ENCODE results near the gene NRXN2.

Gene NRXN2

GRCh38 chr11:64688534-64688982 is 34.4 kb downstream of the NRXN2 start (continued):
- TF ChIP-seq, protein P1, sequence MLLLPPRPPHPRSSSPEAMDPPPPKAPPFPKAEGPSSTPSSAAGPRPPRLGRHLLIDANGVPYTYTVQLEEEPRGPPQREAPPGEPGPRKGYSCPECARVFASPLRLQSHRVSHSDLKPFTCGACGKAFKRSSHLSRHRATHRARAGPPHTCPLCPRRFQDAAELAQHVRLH (tag by site-specific recombination; IDR thresholded peaks at IDR 0.05), result no peak
- TF ChIP-seq HOXC10 (CRISPR knock-in tag; IDR thresholded peaks at IDR 0.05), result no peak
- TF ChIP-seq, protein P2, sequence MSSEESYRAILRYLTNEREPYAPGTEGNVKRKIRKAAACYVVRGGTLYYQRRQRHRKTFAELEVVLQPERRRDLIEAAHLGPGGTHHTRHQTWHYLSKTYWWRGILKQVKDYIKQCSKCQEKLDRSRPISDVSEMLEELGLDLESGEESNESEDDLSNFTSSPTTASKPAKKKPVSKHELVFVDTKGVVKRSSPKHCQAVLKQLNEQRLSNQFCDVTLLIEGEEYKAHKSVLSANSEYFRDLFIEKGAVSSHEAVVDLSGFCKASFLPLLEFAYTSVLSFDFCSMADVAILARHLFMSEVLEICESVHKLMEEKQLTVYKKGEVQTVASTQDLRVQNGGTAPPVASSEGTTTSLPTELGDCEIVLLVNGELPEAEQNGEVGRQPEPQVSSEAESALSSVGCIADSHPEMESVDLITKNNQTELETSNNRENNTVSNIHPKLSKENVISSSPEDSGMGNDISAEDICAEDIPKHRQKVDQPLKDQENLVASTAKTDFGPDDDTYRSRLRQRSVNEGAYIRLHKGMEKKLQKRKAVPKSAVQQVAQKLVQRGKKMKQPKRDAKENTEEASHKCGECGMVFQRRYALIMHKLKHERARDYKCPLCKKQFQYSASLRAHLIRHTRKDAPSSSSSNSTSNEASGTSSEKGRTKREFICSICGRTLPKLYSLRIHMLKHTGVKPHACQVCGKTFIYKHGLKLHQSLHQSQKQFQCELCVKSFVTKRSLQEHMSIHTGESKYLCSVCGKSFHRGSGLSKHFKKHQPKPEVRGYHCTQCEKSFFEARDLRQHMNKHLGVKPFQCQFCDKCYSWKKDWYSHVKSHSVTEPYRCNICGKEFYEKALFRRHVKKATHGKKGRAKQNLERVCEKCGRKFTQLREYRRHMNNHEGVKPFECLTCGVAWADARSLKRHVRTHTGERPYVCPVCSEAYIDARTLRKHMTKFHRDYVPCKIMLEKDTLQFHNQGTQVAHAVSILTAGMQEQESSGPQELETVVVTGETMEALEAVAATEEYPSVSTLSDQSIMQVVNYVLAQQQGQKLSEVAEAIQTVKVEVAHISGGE (tag by site-specific recombination; conservative IDR thresholded peaks at IDR 0.05; ENCODE audit: low read depth), result peak; percentile 54

- H3K4me3 ChIP-seq (ENCODE audit: low read depth, low read length), result no peak overlapping the region
- POLR2A ChIA-PET, result interaction anchor here (0.9 kb wide), 2 partner anchors 15 to 74 kb away, joined by 3 to 4 read pairs; no protein-coding TSS in a partner anchor
These were observed 35.1 kb downstream of the NRXN2 start for GRCh38 chr11:64687643-64688533.

More at GRCh38 chr11:64687643-64688533, 35.1 kb downstream of the NRXN2 start:
- no peaks in the 10 kb centered on the region for H3K9me3 ChIP-seq (ENCODE audit: control insufficient read depth, insufficient read depth, low read depth, low read length)
- H3K4me1 ChIP-seq (ENCODE audit: control insufficient read depth, insufficient read depth, low read length), result no peaks in the 10 kb centered on the region
- H3K27ac ChIP-seq (ENCODE audit: extremely low read depth, low read depth, low read length), result no peak overlapping the region
- H3K36me3 ChIP-seq (ENCODE audit: control insufficient read depth in 2 of 2, insufficient read depth in 1 of 2, low read length in 2 of 2), result no peaks in the 10 kb centered on the region
- CTCF ChIA-PET, result interaction anchor here (0.5 to 2.8 kb wide), 41 partner anchors 9 to 871 kb away, joined by 3 to 53 read pairs (median 6); partner anchors contain the start of genes NRXN2, RASGRP2 and SF1
- TF ChIP-seq TSHZ1 (tag by site-specific recombination; IDR thresholded peaks at IDR 0.05; ENCODE audit: borderline replicate concordance) (no peak), ZNF292 (tag by site-specific recombination; IDR thresholded peaks at IDR 0.05; ENCODE audit: borderline replicate concordance, low read depth) (no peak), ZNF777 (tag by site-specific recombination; IDR thresholded peaks at IDR 0.05; ENCODE audit: borderline replicate concordance) (no peak), ZNF354C (tag by site-specific recombination; IDR thresholded peaks at IDR 0.05; ENCODE audit: borderline replicate concordance, low read depth) (no peak), ZNF324 (tag by site-specific recombination; IDR thresholded peaks at IDR 0.05) (no peak), ZNF350 (tag by site-specific recombination; IDR thresholded peaks at IDR 0.05) (no peak), ZNF132 (tag by site-specific recombination; IDR thresholded peaks at IDR 0.05; ENCODE audit: borderline replicate concordance) (no peak), ZNF521 (tag by site-specific recombination; IDR thresholded peaks at IDR 0.05) (no peak), BCL11B (tag by site-specific recombination; IDR thresholded peaks at IDR 0.05; ENCODE audit: low read depth) (no peak), ZNF24 (tag by site-specific recombination; IDR thresholded peaks at IDR 0.05) (no peak), ZBTB7A (tag by site-specific recombination; IDR thresholded peaks at IDR 0.05; ENCODE audit: low read depth) (no peak), ZXDB (tag by site-specific recombination; IDR thresholded peaks at IDR 0.05) (no peak), ZNF792 (tag by site-specific recombination; IDR thresholded peaks at IDR 0.05) (no peak), ZNF596 (tag by site-specific recombination; IDR thresholded peaks at IDR 0.05) (no peak), ZNF112 (tag by site-specific recombination; IDR thresholded peaks at IDR 0.05) (no peak), ZNF48 (tag by site-specific recombination; IDR thresholded peaks at IDR 0.05) (no peak), HOXC10 (CRISPR knock-in tag; IDR thresholded peaks at IDR 0.05) (no peak), ZNF148 (tag by site-specific recombination; IDR thresholded peaks at IDR 0.05; ENCODE audit: borderline replicate concordance) (no peak)
- TF ChIP-seq, protein P3, sequence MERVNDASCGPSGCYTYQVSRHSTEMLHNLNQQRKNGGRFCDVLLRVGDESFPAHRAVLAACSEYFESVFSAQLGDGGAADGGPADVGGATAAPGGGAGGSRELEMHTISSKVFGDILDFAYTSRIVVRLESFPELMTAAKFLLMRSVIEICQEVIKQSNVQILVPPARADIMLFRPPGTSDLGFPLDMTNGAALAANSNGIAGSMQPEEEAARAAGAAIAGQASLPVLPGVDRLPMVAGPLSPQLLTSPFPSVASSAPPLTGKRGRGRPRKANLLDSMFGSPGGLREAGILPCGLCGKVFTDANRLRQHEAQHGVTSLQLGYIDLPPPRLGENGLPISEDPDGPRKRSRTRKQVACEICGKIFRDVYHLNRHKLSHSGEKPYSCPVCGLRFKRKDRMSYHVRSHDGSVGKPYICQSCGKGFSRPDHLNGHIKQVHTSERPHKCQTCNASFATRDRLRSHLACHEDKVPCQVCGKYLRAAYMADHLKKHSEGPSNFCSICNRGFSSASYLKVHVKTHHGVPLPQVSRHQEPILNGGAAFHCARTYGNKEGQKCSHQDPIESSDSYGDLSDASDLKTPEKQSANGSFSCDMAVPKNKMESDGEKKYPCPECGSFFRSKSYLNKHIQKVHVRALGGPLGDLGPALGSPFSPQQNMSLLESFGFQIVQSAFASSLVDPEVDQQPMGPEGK (tag by site-specific recombination; IDR thresholded peaks at IDR 0.05), result no peak
